ENCODE results near the gene DMAC1. TPM values are rescaled to one million over a fixed set of nuclear protein-coding genes. Genes with fewer than 3 reads are reported as not detected.

DMAC1 gene
- total and polyA plus RNA-seq, 2 donors (not counting 1 experiment from before 2014, with no cell fraction given) = 9.8 to 25.7 TPM

DNA sequence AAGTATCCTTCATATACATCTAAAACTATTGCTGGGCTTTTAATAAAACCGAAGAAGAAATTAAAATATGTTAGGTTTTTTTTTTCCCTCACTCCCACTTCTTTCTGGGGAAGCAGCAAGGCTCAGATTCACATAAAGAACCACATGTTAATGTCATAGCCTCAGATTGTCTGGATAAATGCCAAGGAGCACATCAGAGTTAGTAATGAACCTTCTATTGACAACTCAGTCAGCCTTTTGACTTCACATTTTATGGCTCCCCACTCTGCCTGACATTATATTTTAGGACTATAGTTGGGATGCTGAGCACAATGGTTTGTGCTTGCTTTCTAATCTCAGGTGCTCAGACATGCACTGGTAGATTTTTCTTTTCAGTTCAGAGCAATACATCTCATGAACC, 21.8 kb downstream of the DMAC1 start:
- H3K4me2 ChIP-seq (replicated peaks; ENCODE audit: low read depth, low read length, poor library complexity, severe bottlenecking) = no peak overlapping the region

DNA sequence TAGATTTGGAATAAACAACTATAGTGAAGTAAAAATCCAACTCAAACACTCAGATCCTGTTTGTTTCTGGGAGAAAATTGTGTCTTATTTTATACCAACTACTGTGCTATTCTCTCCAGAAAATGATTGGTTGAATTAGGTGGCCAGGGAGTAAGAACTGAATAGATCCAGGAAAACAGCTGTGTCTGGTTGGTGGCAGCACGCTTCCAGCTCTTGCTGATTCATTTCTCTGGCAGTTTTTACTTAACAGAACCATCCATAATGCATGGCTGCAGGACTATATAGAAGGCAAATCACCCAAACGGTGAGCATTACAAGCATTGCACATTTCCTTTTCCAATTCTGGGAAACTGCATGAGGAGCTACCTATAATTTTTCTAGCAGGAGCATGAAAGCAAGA, 29.5 kb downstream of the DMAC1 start:
- Histone ChIP-seq H3K4me1 (ENCODE audit: control insufficient read depth in 2 of 2, insufficient read depth in 2 of 2, low read length in 2 of 2) (no peaks in the 10 kb centered on the region), H3K36me3 (replicated peaks in 1 of 2; ENCODE audit: control extremely low read depth in 1 of 2, control insufficient read depth in 1 of 2, extremely low read depth in 1 of 2, insufficient read depth in 2 of 2, low read length in 1 of 2) (no peaks in the 10 kb centered on the region), H3K4me3 (ENCODE audit: control extremely low read depth in 1 of 5, extremely low read depth in 1 of 5, insufficient read depth in 1 of 5, low read depth in 2 of 5, low read length in 4 of 5) (no peak overlapping the region), H2AFZ (ENCODE audit: insufficient read depth, low read depth, low read length, poor library complexity, severe bottlenecking) (no peak overlapping the region), H4K20me1 (ENCODE audit: control insufficient read depth, insufficient read depth, low read length, poor library complexity, severe bottlenecking) (no peaks in the 10 kb centered on the region), H3K79me2 (ENCODE audit: control insufficient read depth, insufficient read depth, low read length) (no peaks in the 10 kb centered on the region), H3K4me2 (replicated peaks; ENCODE audit: low read depth, low read length, poor library complexity, severe bottlenecking) (no peak overlapping the region), H3K27me3 (replicated peaks in 1 of 4; ENCODE audit: control extremely low read depth in 1 of 4, control insufficient read depth in 3 of 4, insufficient read depth in 4 of 4, low read length in 3 of 4) (peaks cover 0 to 6% (median 4%) of the 10 kb centered on the region in 4 experiments), H3K27ac (ENCODE audit: low read length in 2 of 2) (no peak overlapping the region), H3K9ac (ENCODE audit: low read length) (no peak overlapping the region), H3K9me3 (ENCODE audit: control extremely low read depth in 1 of 3, control insufficient read depth in 2 of 3, insufficient read depth in 1 of 3, low read length in 2 of 3) (peaks cover 0 to 7% (median 0%) of the 10 kb centered on the region in 3 donors)
- TF ChIP-seq, protein P1, sequence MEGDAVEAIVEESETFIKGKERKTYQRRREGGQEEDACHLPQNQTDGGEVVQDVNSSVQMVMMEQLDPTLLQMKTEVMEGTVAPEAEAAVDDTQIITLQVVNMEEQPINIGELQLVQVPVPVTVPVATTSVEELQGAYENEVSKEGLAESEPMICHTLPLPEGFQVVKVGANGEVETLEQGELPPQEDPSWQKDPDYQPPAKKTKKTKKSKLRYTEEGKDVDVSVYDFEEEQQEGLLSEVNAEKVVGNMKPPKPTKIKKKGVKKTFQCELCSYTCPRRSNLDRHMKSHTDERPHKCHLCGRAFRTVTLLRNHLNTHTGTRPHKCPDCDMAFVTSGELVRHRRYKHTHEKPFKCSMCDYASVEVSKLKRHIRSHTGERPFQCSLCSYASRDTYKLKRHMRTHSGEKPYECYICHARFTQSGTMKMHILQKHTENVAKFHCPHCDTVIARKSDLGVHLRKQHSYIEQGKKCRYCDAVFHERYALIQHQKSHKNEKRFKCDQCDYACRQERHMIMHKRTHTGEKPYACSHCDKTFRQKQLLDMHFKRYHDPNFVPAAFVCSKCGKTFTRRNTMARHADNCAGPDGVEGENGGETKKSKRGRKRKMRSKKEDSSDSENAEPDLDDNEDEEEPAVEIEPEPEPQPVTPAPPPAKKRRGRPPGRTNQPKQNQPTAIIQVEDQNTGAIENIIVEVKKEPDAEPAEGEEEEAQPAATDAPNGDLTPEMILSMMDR (IDR thresholded peaks at IDR 0.05) = no peak
- no peak for TF ChIP-seq EZH2 (IDR thresholded peaks at IDR 0.05; ENCODE audit: borderline replicate concordance, insufficient read depth, low read depth, low read length, poor library complexity, severe bottlenecking)
- CTCF ChIA-PET = no interaction called here
- ATAC-seq (ENCODE audit: low read depth) = no peak
- H3K9me3 Mint-ChIP-seq (ENCODE audit: insufficient read depth) = peaks cover under 1% of the 10 kb centered on the region
- DNase-seq = no peak
- WGBS (ENCODE audit: insufficient coverage) = 0% methylated on average over 1 of the region's 2 CpGs
- H3K4me1 Mint-ChIP-seq = no peaks in the 10 kb centered on the region
- intact Hi-C loops (cut with micrococcal nuclease) = no loop called here
- peaks cover 22% of the 10 kb centered on the region for H3K27me3 Mint-ChIP-seq
- no peak overlapping the region for H3K4me3 Mint-ChIP-seq
- H3K27ac Mint-ChIP-seq = no peak overlapping the region
- POLR2A ChIA-PET = no interaction called here

More for the DNA sequence above, 21.8 kb downstream of the DMAC1 start:
- peaks cover 6% of the 10 kb centered on the region for H3K27me3 Mint-ChIP-seq
- Histone ChIP-seq H2AFZ (ENCODE audit: insufficient read depth, low read depth, low read length, poor library complexity, severe bottlenecking) (no peak overlapping the region), H3K36me3 (replicated peaks in 1 of 2; ENCODE audit: control extremely low read depth in 1 of 2, control insufficient read depth in 1 of 2, extremely low read depth in 1 of 2, insufficient read depth in 2 of 2, low read length in 1 of 2) (no peaks in the 10 kb centered on the region), H3K79me2 (ENCODE audit: control insufficient read depth, insufficient read depth, low read length) (no peaks in the 10 kb centered on the region), H3K4me1 (ENCODE audit: control insufficient read depth in 2 of 2, insufficient read depth in 2 of 2, low read length in 2 of 2) (no peaks in the 10 kb centered on the region), H3K27ac (ENCODE audit: low read length in 2 of 2) (no peak overlapping the region), H4K20me1 (ENCODE audit: control insufficient read depth, insufficient read depth, low read length, poor library complexity, severe bottlenecking) (no peaks in the 10 kb centered on the region), H3K9ac (ENCODE audit: low read length) (no peak overlapping the region), H3K4me3 (ENCODE audit: control extremely low read depth in 1 of 5, extremely low read depth in 1 of 5, insufficient read depth in 1 of 5, low read depth in 2 of 5, low read length in 4 of 5) (no peak overlapping the region), H3K9me3 (ENCODE audit: control extremely low read depth in 1 of 3, control insufficient read depth in 2 of 3, insufficient read depth in 1 of 3, low read length in 2 of 3) (no peaks in the 10 kb centered on the region), H3K27me3 (replicated peaks in 1 of 4; ENCODE audit: control extremely low read depth in 1 of 4, control insufficient read depth in 3 of 4, insufficient read depth in 4 of 4, low read length in 3 of 4) (no peaks in the 10 kb centered on the region)
- H3K4me1 Mint-ChIP-seq = no peaks in the 10 kb centered on the region
- CTCF ChIA-PET = no interaction called here
- H3K4me3 Mint-ChIP-seq = no peak overlapping the region
- POLR2A ChIA-PET = no interaction called here
- TF ChIP-seq, protein P1 (IDR thresholded peaks at IDR 0.05) = no peak
- TF ChIP-seq EZH2 (IDR thresholded peaks at IDR 0.05; ENCODE audit: borderline replicate concordance, insufficient read depth, low read depth, low read length, poor library complexity, severe bottlenecking) = no peak
- no peaks in the 10 kb centered on the region for H3K9me3 Mint-ChIP-seq (ENCODE audit: insufficient read depth)
- WGBS (ENCODE audit: insufficient coverage) = no CpG with 5 or more reads among the region's 1 CpG
- DNase-seq (no peak), ATAC-seq (ENCODE audit: low read depth) (no peak)
- intact Hi-C loops (cut with micrococcal nuclease) = no loop called here
- no peak overlapping the region for H3K27ac Mint-ChIP-seq

Data from B cell (primary cell).